Pancreas (tissue), 10 donors: Measurements from ENCODE around the gene RBM18. TPM values are rescaled to one million over a fixed set of nuclear protein-coding genes. Genes with fewer than 3 reads are reported as not detected.

ENCODE experiments used
- ATAC-seq, 4 donors: fragments of 200-7000 bp; cut with Tn5 transposase; one replicate each; pipeline versions ENCODE4 v1.8.0 to v1.9.1; 2020; ENCODE audit warnings: mild to moderate bottlenecking in 4 of 4, moderate library complexity in 4 of 4
- DNase-seq, 6 donors: peaks; one replicate each; pipeline ENCODE4 v3.0.0-alpha.2; 2020
- FAIRE-seq: peaks from 2 replicates; lab custom pipeline; 2012; peaks lifted over from hg19 to GRCh38; lab: Jason Lieb, UNC
- H3K27ac ChIP-seq, 4 donors: fragments of 200-600 bp; sonication (generic); 1 replicate in 3 of 4; 2 replicates in 1 of 4; pipeline versions ENCODE4 v1.5.0 to v1.8.0; 2020
- H3K27me3 ChIP-seq, 4 donors: fragments of 200-600 bp; one replicate each; pipeline ENCODE4 v1.8.0; 2021
- H3K36me3 ChIP-seq, 3 donors: fragments of 200-600 bp; sonication (generic) in 1 of 3; one replicate each; pipeline versions ENCODE4 v1.5.0 to v1.8.0; 2020 to 2021
- H3K4me1 ChIP-seq, 3 donors: fragments of 200-600 bp; one replicate each; pipeline ENCODE4 v1.8.0; 2021
- H3K4me3 ChIP-seq, 4 donors: fragments of 200-600 bp; sonication (generic) in 2 of 4; one replicate each; pipeline versions ENCODE4 v1.5.0 to v1.8.0; 2020 to 2021
- H3K9me3 ChIP-seq, 4 donors: fragments of 200-600 bp; one replicate each; pipeline ENCODE4 v1.8.0; 2021
- CTCF ChIP-seq, 4 donors: fragments of 200-600 bp; sonication (generic) in 3 of 4; IDR thresholded peaks; one replicate each; pipeline versions ENCODE4 v1.5.0 to v1.8.0; 2021; ENCODE audit warnings: antibody characterized with exemption in 4 of 4
- WGBS, 2 donors: extraction: QIAGEN DNeasy Blood & Tissue Kit; methylation state at CpG; one replicate each; pipeline ENCODE4 v1.1.7; 2013; 5-methylcytosine and 5-hydroxymethylcytosine counted together
- intact Hi-C, 3 donors: fragments of 100-400 bp; cut with DNase I; formaldehyde crosslinking; loops; one replicate each; pipeline versions ENCODE4 v1.11.1 to v1.14.2; 2022
- polyA plus RNA-seq, 2 donors: library from polyadenylated mRNA; stranded (reverse); fragments of 200-250 nt; gene quantifications; one replicate each; pipeline ENCODE4 v1.2.3, GENCODE V29; 2013
- total RNA-seq, 6 donors: library from RNA; stranded (reverse); fragmentation: NEBNext Ultra II Directional in 4 of 6; extraction: Animal tissue kit (Norgen Biotek cat#: 25700) in 4 of 6; gene quantifications; one replicate each; pipeline versions ENCODE4 v1.2.1 to v1.2.4, GENCODE V29; 2021 to 2023
- donor health status: healthy with polysubstance abuse.
- donor health status: DM: no; HTN: no; CAD: no; lungs with moderate emphysema.
- donor health status: DM: no; HTN: no; CAD: no.
- donor health status: control.
- donor health status: control.
- donor health status: Bipolar disorder and iron deficiency.
- donor health status: DM: yes; HTN: yes; CAD: no.
- donor health status: DM: no; HTN: no; CAD: no.
- donor health status: DM: no; HTN: no; CAD: no.
- donor health status: DM: yes; HTN: yes; CAD: no.

The RBM18 gene
- total and polyA plus RNA-seq, 8 donors: 1.7 to 10.5 (median 6.0) TPM

- DNase-seq: peak in 1 of 6 donors; percentile 75
- no peak for FAIRE-seq
- intact Hi-C loops: no loop called here
- TF ChIP-seq CTCF (IDR thresholded peaks at IDR 0.05): no peak
- Histone ChIP-seq H3K27ac (no peak overlapping the region), H3K4me1 (peaks cover 0 to 9% (median 0%) of the 10 kb centered on the region in 3 donors), H3K27me3 (peaks cover 0 to 40% (median 16%) of the 10 kb centered on the region in 4 donors), H3K36me3 (no peaks in the 10 kb centered on the region), H3K9me3 (no peaks in the 10 kb centered on the region), H3K4me3 (peak overlapping the region in 1 of 4 donors; percentile 41)
- 9 to 12% methylated on average over 55 to 59 of the region's 59 CpGs for WGBS, 2 donors
- ATAC-seq: peak in 1 of 4 donors; percentile 25
Measured at GRCh38 chr9:122226758-122227574, 37.7 kb downstream of the RBM18 start.

- no peak for DNase-seq
- H3K4me1 ChIP-seq: peaks cover 0 to 9% (median 0%) of the 10 kb centered on the region in 3 donors
- H3K27me3 ChIP-seq: peaks cover 0 to 45% (median 18%) of the 10 kb centered on the region in 4 donors
- peak in 2 of 4 donors; percentile 18 to 22 for ATAC-seq
- no peaks in the 10 kb centered on the region for H3K36me3 ChIP-seq
- no peak for FAIRE-seq
- H3K4me3 ChIP-seq: peak overlapping the region in 1 of 4 donors; percentile 31
- intact Hi-C loops: no loop called here
- H3K9me3 ChIP-seq: no peaks in the 10 kb centered on the region
- WGBS, 2 donors: 7 to 10% methylated on average over 51 of the region's 51 CpGs
- no peak for TF ChIP-seq CTCF (IDR thresholded peaks at IDR 0.05)
- no peak overlapping the region for H3K27ac ChIP-seq
Measured at GRCh38 chr9:122226142-122226757, 38.4 kb downstream of the RBM18 start.

GRCh38 chr9:122225312-122226141, 39.1 kb downstream of the RBM18 start:
- intact Hi-C loops: no loop called here
- peak overlapping the region in 1 of 4 donors; percentile 31 for H3K4me3 ChIP-seq
- ATAC-seq: no peak
- peaks cover 0 to 9% (median 0%) of the 10 kb centered on the region in 3 donors for H3K4me1 ChIP-seq
- no peak for DNase-seq
- peaks cover 0 to 53% (median 20%) of the 10 kb centered on the region in 4 donors for H3K27me3 ChIP-seq
- FAIRE-seq: no peak
- no peaks in the 10 kb centered on the region for H3K9me3 ChIP-seq
- no peaks in the 10 kb centered on the region for H3K36me3 ChIP-seq
- WGBS, 2 donors: 25 to 29% methylated on average over 51 of the region's 51 CpGs
- no peak overlapping the region for H3K27ac ChIP-seq
- no peak for TF ChIP-seq CTCF (IDR thresholded peaks at IDR 0.05)

GRCh38 chr9:122223435-122223834, 41.2 kb downstream of the RBM18 start:
- 67 to 77% methylated on average over 5 of the region's 5 CpGs for WGBS, 2 donors
- Histone ChIP-seq H3K36me3 (no peaks in the 10 kb centered on the region), H3K27ac (no peak overlapping the region), H3K4me3 (no peak overlapping the region), H3K4me1 (peaks cover 0 to 19% (median 6%) of the 10 kb centered on the region in 3 donors), H3K9me3 (no peaks in the 10 kb centered on the region), H3K27me3 (peaks cover 0 to 66% (median 24%) of the 10 kb centered on the region in 4 donors)
- no peak for TF ChIP-seq CTCF (IDR thresholded peaks at IDR 0.05)
- no peak for FAIRE-seq
- intact Hi-C loops: no loop called here
- ATAC-seq: no peak
- no peak for DNase-seq
